Stimulated activated CD4-positive, alpha-beta T cell treated with anti-CD3 and anti-CD28 coated beads, TNF-alpha, amount 100 ng/mL, for 24 hours (primary cell): ENCODE data around the gene SEMA3C.

ENCODE experiments used
- DNase-seq, 3 experiments: peaks; one replicate each; pipeline ENCODE4 v3.0.0-alpha.2; 2020; ENCODE audit warnings: low read depth in 3 of 3

SEMA3C gene

DNA sequence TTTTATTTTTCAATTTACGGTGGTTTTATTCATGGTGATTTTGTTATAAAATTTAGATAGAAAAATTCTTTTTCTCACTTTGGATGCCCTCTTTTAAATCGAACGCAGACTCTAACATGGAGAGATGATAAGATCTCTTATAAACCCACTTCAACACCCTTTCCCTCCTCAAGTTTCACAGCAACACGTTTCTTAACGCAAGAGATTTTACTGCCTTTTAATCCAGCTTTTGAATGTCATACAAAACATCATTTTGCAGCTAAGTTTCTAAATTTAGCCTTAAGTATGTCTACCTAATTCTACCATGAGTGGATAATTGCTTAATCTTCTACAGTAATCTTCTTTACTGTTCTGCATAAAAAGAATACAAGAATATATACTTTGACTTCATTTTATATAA is 70.0 kb downstream of the SEMA3C start:
- DNase-seq, result no peak

DNA sequence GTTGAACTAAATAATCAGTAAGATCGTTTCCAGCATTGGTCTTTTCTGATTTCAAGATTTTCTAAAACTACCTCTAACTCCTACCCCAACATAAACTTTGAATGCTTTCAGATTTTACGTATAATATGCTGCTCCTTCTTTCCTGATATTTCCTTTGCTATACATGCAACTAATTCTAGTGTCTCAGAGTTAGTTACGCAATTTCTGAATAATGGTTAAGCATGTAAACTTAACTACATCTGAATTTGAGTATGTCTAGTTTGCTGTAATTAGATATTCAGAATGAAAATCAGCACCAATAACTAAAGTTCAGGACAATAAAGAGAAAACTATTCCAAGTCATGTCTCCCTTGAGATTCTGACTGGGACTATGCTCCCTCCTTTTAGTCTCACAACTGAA is 71.0 kb downstream of the SEMA3C start:
- DNase-seq, result no peak

DNA sequence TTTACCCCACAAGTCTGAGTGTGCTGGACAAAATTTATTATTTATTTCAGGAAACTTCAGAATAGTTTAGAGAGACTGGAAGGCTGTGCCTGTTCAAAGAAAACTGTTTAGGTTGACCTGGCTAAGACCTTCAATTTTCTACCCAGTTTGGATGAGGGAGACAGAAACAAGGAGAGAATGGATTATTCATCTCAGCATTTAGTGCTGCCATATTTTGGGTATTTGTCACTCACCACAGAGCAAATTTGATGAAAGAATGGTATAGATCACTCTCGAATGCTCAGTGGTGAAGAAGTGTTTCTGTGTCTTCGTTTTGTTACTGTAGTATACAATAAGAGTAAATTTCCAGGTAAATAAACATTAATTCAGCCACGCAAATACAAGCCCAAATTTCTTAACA is 71.8 kb downstream of the SEMA3C start:
- DNase-seq, result no peak

DNA sequence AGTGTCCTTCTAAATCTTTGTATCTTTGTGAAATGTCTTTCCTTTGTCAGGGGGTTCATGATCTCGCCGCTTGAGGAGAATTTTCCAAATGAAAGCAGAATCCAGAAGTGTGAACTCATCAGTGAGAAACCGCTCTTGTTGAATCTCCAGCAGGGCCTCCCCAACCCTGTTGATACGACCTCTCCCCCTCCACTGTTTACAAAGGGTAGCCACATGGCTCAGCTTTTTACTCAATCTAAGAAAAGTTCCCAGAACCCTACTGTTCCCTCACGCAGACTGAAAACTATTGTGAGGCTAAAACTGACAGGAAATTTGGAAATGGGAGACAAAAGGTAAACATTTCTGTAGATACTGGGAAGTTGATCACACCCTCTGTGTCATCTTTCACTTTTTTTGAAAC is 73.9 kb downstream of the SEMA3C start:
- DNase-seq, result no peak

DNA sequence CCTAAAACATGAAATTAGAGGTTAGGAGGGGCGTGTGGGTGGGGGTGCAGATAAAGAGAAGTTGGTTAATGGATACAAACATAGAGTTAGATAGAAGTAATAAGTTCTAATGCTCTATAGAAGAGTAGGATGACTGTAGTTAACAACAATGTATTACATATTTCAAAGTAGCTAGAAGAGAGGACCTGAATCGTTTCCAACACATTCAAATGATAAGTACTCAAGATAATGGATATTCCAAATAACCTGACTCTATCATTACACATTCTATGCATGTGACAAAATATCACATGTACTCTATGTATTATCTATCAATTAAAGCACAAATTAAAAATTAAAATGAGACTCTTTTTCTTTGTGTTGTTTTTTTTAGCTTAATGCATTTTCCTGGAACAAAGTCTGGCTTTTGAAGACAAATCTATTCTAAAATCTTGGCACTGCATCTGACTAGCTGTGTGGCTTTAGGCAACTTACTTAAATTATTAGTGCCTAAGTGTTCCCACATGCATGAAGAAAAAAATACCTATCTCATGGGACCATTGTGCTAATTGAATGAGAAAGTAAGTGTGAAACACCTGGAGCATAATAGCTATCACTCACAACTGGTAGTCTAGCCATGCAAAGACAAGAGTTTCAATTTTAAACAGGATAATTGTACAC is 75.7 kb downstream of the SEMA3C start:
- no peak for DNase-seq

DNA sequence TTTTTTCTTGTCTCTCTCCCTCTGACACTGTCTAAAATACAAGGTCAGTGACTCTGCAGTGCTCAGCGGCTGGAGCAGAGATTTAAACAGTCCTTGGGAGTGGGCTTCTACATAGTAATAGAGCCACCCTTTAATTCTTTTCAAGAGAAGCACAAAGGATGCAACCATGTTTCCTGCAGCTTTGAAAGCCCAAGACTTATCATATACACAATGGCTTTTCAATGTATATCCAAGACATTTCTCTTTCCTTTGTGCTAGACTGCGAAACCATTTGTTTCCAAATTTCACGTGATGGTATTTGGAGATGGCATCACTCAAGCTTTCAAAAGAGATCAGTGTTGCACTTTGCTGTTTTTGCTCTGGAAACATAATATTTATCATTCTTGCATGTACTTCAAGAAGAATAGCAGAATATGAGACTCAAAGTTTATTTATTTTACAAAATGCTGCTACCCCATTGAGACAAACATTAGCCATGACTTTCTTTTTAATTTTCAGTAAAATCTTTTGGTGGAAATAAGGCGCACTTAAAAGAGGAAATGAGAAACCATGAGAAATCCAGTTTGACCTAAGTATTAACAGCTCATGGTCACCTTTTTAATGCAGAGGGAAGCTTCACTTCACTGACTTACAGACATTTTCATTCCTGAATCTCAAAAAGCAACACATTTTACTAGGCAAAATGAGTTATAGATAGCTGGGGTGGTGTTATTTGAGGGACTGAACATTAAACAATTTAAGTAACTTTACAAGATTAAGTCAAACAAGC is 76.6 kb downstream of the SEMA3C start:
- no peak for DNase-seq

DNA sequence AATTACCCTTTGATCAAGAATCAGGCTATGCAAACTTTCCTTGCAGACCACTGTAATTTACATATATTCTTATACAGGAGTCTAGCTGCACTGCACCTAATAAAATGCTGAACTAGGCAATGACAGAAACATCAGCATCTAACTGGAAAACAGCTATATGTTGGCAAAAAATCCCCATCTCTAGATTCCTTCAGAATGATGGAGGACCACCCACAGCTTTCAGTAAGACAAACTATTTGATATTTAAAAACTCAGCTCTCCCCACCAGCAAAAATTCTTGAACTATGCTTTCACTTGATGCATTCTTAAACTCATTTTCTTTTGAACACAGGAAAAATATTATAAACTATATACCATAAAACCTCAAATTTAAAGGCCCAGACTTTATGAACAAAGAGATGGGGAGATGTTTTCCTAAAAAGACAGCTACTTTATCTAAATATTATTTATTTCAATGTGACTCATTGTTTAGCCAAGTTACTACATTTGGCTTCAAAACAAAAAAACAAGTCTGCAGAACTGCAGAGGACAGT is 77.4 kb downstream of the SEMA3C start:
- no peak for DNase-seq

DNA sequence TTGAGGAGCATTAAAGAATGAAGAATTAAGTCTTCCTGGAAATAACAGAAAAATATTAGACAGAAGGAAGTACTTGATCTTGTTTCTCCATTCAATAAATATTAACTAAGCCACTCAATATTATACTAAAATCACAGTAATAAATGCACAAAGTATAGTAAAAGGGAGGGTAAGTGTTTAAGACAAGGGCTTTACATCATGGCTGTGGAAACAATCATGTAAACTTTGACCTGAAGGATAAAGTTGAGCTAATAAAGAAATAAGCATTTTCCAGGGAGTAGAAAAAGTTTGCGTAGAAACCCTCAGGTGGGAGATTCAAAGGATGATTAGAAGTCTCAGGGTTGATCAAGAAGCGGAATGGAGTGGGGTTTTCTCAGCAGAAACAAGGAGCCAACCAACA is 78.2 kb downstream of the SEMA3C start:
- no peak for DNase-seq

DNA sequence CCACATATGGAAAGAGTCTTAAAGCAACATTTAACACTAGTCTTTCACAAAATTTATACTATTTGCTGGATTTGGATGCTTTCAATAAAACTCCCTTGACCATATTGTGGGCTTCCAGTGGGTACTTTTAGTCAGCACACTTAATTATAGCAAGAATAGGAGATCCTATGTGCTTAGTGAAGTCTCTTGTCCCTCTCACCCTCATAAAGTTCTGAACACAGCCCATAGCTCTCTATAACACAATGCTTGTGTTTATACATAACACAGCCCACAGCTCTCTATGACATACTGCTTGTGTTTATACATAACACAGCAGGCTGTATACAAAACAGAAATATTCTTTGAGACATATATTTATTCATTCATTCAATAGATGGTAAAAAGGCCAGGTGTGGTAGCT is 79.0 kb downstream of the SEMA3C start:
- no peak for DNase-seq

DNA sequence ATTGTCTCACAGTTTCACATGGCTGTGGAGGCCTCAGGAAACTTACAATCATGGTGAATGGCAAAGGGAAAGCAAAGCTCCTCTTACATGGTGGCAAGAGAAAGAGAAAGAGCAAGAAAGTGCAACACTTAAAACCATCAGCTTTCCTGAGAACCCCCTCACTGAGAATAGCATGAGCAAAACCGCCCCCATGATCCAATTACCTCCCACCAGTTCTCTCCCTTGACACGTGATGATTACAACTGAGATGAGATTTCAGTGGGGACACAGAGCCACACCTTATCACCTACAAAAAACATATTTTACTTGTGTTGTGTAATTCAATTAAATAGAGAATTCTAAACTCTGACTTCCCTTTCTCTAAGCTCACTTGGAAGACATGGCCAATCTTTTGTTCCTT is 80.2 kb downstream of the SEMA3C start:
- no peak for DNase-seq

DNA sequence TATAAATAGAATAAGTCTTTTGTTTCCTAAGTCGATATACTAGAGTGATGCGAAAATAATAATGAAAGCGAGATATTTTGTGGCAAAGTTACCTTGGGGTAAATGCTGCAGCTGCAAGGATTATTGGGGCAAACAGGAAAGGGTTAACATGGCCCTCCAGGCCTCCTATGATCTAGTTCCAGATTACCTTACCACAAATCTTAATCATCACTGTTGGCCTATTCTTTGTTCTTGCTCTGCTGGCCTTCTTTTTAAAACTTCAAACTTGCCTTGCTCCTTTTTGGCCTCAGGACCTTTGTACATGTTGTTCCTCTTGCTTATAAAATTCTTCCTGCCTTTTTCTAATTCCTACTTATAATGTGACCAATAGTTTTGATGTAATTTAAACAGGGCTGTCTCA is 81.5 kb downstream of the SEMA3C start:
- no peak for DNase-seq

DNA sequence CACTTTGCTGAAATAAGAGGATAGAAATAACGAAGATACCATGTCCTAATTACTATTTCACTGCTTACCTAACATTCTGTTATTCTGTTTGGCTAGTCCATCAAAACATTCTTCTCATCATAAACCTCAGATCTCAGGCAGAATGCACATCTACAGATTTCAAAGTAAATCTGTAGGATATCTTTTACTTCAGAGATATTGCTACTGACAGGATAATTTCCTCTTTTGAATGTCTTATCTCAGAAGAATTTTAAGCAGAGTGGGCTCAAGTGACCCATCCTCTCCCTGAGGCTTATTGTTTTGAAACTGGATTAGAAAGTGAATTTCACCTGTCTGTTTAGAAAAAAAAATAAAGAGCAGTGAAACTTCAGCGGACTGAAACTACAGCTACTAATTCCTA is 83.6 kb downstream of the SEMA3C start:
- no peak for DNase-seq

DNA sequence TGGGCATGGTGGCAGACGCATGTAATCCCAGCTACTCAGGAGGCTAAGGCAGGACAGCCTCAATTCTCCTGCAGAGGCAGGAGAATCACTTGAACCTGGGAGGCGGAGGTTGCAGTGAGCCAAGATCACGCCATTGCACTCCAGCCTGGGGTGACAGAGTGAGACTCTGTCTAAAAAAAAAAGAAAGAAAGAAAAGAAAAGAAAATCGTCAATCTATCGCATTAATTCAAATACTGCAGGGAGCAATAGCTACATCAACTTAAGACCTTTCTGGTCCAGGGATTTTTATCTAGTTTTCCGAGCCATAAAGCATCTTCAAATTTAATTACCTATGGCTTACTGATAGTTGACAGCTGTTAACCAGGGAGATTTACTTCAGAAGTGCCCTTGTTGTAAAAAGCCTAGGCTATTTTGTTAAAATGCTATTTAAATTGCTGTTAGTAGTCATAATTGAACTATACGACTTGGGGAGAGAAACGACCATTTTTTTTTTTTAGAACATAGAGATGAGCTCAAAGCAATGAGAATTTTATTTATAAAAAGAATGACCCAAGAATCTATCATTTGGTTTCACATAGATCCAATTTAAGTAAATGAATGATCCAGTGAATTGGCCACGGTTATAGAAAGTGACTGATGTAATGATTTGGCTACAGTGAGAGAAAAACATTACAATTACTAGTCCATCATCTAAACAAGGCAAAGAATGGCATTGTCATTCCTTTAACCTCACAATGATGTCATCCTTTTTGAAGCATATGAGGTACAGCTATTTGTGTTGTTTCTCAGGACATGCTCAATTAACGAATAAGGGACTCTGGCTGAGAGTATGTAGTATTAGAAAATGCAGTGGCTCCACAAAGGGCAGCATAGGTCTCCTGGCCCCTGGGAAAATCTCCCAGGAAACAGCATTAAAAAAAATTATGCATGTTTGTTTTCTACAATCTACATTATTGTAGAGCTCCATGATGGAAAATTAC is 85.3 kb downstream of the SEMA3C start:
- DNase-seq, result no peak

DNA sequence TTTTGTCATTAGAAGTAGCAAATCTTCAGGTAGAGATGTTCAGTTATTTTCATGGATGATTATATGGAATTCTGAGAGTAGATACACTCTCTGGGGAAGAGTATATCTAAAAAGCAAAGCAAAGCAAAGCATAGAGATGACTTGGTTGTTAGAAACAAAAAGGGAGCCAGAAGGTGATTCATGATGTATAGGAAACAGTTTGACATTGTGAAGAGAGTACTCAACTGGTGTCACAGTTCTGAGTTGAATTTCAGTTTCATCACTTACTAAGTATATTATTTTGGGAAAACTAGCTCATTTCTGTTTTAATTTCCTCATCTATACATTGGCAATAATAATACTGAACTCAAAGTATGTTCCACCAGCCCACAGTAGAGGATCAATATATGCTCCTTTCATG is 86.8 kb downstream of the SEMA3C start:
- no peak for DNase-seq

DNA sequence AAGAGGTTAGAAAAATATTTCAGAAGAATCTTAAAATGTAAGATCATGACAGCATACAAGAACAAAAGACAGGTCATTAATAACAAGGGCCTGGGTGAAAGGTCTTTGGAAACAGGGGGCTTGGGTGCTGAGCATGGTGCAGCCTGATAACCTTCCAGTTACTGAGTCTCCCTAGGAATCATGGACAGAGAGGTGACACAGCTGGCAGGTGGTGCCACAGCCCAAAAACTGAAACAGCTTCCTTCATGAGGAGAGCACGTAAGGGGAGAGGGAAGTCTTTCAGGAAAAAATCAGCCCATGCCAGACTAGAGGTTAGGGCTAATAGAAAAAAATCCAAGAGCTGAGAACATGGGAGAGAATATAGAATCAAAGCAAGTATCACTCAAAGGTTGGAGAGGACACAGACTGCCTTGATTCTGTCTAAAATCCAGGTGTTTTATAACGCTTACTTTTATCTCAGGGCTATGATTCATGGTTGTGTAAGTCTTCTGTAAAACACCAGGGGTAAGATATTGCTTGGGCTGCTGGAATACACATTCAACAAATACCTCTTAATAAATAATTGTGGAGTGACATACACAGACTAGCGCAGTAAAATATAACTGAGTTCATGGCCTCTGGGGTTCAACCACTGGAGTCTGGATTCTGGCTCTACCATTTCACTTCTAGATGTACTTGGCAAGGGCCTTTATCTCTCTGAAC is 88.1 kb downstream of the SEMA3C start:
- no peak for DNase-seq

DNA sequence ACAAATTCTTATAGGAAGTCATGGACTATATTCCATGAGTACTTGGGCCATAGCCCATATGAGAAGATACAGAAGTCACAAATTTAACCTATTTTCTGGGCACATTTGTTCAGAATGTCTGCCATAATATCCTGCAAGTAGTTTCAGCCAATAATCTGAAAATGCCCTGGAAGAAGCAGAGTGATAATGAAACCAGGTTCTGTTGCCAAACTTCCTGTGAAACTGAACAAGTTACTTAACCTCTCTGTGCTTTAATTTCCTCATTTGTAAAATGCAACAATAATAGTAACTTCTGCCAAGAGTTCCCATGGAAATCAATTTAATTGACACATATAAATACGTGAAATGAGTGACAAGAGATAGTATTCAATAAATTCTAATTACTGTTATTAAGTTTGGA is 88.8 kb downstream of the SEMA3C start:
- no peak for DNase-seq

DNA sequence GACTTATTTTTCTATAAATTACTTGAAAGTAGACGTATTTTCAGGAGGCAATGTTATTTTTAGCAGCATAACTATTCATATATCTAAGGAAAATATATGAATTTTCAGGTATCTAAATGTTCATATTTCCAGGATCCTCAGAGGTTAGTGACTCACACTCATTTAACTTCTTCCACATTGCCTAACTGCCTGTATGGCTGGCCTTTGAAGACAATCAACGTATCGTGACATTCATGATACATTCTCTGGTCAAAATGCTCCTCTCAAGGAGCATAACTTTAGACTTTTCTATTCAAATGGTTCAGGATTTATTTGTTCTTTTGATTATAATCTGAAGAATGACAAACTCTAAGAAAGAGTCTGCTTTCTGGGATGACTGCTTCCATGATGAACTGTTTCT is 89.3 kb downstream of the SEMA3C start:
- no peak for DNase-seq

DNA sequence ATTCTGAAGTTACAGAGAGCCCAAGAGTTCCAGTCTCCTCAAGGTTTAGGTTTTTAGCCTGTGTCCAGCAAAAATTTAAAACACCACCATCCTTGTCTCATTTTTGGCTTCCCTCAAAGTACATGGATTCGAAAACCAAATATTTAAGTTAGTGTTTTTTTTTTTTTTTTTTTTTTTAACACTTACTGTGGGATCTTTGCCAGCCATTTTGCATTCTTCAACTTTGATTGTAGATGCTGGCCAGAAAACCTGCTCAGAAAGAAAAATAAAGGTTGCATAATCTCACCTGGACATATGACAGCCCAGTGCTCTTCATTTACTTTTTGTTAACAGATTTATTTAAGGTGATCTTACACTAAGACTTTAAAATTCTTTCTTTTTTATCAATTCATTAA is 91.6 kb downstream of the SEMA3C start:
- no peak for DNase-seq

DNA sequence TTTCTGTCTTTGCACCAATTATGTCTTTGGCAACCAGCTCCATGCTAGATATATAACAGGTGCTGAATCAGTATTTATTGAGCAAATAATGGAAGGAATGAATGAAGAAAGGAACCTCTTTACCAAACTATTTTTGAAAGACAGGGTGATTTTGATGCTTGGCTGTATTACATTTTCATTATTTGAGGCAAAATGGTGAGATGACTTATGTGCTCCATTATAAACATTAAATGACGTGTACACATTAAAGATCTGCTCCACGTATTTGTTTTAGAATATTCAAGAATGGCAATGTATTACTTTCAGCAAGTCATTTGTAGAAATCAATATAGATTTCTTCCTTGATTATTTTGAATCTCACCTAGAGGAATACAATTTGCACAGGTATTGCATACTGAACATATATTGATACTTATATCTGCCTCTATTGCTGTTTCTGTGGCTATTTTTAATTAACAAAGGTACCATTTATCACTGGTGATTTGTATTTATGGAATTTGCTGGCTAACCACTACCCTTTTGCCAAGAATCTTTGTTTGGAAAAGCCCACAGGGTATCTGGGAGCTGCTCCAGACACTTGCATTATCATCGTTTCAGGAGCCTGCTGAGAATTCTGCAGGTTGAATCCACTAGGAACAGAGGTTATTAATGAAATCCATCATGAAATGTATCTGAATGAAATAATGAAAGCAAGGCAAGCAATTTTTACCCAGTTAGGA is 92.2 kb downstream of the SEMA3C start:
- no peak for DNase-seq

DNA sequence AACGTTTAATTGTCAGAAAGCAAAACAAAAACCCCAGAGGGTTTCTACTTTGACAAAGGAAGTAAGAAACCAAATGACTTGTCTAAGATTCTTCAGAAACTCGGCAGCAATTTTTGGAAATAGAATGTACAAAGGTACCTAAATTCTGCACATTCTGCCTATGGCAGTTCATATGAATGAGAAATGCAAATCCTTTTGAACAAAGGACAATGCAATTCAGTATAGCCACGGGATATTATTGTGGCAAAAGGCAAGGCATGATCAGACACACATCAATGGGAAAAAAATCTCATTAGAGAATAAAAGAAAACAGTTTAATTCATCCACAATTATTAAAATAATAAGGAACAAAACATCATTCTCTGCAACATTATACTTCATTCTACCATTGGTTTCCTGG is 93.4 kb downstream of the SEMA3C start:
- no peak for DNase-seq

DNA sequence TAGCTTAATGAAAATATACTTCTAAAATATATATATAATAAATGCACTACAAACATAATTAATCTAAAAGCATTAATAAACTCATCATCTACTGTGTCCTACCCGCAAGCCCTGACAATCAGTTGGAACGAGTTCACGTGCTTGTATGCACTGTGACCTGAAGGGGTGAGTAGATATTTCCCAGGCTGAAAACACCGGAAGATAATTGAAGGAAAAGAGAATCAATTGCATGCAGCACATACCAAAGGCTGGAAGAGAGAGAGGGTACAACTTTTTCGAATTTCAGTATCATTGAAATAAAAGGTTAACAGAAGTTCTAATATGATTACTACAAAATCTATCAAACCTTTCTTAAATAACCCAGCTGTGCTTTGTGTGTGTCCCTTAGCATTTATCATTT is 94.6 kb downstream of the SEMA3C start:
- no peak for DNase-seq
